Activated CD8-positive, alpha-beta memory T cell treated with anti-CD3 and anti-CD28 coated beads, Interleukin-2, amount 10 ng/mL, durations not matched to agents 7 days and 5 days (primary cell): ENCODE measurements around the gene MIA3. TPM values are rescaled to one million over a fixed set of nuclear protein-coding genes. Genes with fewer than 3 reads are reported as not detected.

Experiments used
- ATAC-seq: fragments of 150-1000 bp; cut with Tn5 transposase; one replicate; pipeline ENCODE4 v1.10.0; 2021; ENCODE audit warnings: moderate library complexity
- CTCF ChIA-PET: fragments of 350-600 bp; sonication (Branson Sonifier 250); formaldehyde crosslinking; loops from one replicate; lab custom pipeline; 2021; ENCODE audit warnings: antibody characterized with exemption; lab: Charles Lee
- DNase-seq: peaks from one replicate; pipeline ENCODE4 v3.0.0-alpha.2; 2020
- H3K27ac Mint-ChIP-seq: one replicate; pipeline ENCODE4 v1.8.0; 2021; ENCODE audit warnings: mild to moderate bottlenecking, mixed read lengths
- H3K27me3 Mint-ChIP-seq: one replicate; pipeline ENCODE4 v1.8.0; 2021; ENCODE audit warnings: mixed read lengths
- H3K36me3 Mint-ChIP-seq: one replicate; pipeline ENCODE4 v1.8.0; 2021; ENCODE audit warnings: mild to moderate bottlenecking, mixed read lengths
- H3K4me1 Mint-ChIP-seq: one replicate; pipeline ENCODE4 v1.8.0; 2021; ENCODE audit warnings: mixed read lengths
- H3K4me3 Mint-ChIP-seq: one replicate; pipeline ENCODE4 v1.8.0; 2021; ENCODE audit warnings: mild to moderate bottlenecking, moderate library complexity, mixed read lengths
- H3K9me3 Mint-ChIP-seq: one replicate; pipeline ENCODE4 v1.8.0; 2022; ENCODE audit warnings: low read depth, mixed read lengths
- total RNA-seq, 2 experiments: library from RNA; stranded (reverse); gene quantifications; one replicate each; pipeline ENCODE4 v1.2.3, GENCODE V29; 2021

The MIA3 gene
- total RNA-seq, 2 experiments from 2014 or later: 50.0 to 51.8 TPM

GRCh38 chr1:222697203-222697602, 79.3 kb downstream of the MIA3 start:
- no peak overlapping the region for H3K27ac Mint-ChIP-seq
- no peaks in the 10 kb centered on the region for H3K27me3 Mint-ChIP-seq
- no peak overlapping the region for H3K4me3 Mint-ChIP-seq
- H3K36me3 Mint-ChIP-seq: peaks cover 26% of the 10 kb centered on the region
- no peak for ATAC-seq
- peaks cover 4% of the 10 kb centered on the region for H3K4me1 Mint-ChIP-seq
- DNase-seq: no peak
- H3K9me3 Mint-ChIP-seq: no peaks in the 10 kb centered on the region
- CTCF ChIA-PET: interaction anchor here (1.1 to 1.4 kb wide), 2 partner anchors 11 to 43 kb away, joined by 3 read pairs; no protein-coding TSS in a partner anchor

- CTCF ChIA-PET: interaction anchor here (1.1 to 1.4 kb wide), 2 partner anchors 12 to 44 kb away, joined by 3 read pairs; no protein-coding TSS in a partner anchor
- ATAC-seq: no peak
- H3K4me1 Mint-ChIP-seq: peaks cover 2% of the 10 kb centered on the region
- no peaks in the 10 kb centered on the region for H3K27me3 Mint-ChIP-seq
- H3K36me3 Mint-ChIP-seq: peaks cover 26% of the 10 kb centered on the region
- DNase-seq: no peak
- H3K27ac Mint-ChIP-seq: no peak overlapping the region
- H3K4me3 Mint-ChIP-seq: no peak overlapping the region
- H3K9me3 Mint-ChIP-seq: no peaks in the 10 kb centered on the region
Observed at GRCh38 chr1:222697826-222698225, 79.9 kb downstream of the MIA3 start.

GRCh38 chr1:222702210-222702609, 84.3 kb downstream of the MIA3 start:
- ATAC-seq: no peak
- CTCF ChIA-PET: no interaction called here
- Mint-ChIP-seq H3K36me3 (peaks cover 45% of the 10 kb centered on the region), H3K4me1 (peaks cover 11% of the 10 kb centered on the region), H3K9me3 (no peaks in the 10 kb centered on the region), H3K27ac (no peak overlapping the region), H3K27me3 (no peaks in the 10 kb centered on the region), H3K4me3 (no peak overlapping the region)
- DNase-seq: no peak

GRCh38 chr1:222704260-222704659, 86.4 kb downstream of the MIA3 start:
- DNase-seq: no peak
- Mint-ChIP-seq H3K9me3 (no peaks in the 10 kb centered on the region), H3K4me3 (no peak overlapping the region), H3K27ac (no peak overlapping the region), H3K4me1 (peaks cover 23% of the 10 kb centered on the region), H3K36me3 (peaks cover 53% of the 10 kb centered on the region), H3K27me3 (no peaks in the 10 kb centered on the region)
- CTCF ChIA-PET: no interaction called here
- ATAC-seq: no peak

- Mint-ChIP-seq H3K9me3 (no peaks in the 10 kb centered on the region), H3K27me3 (no peaks in the 10 kb centered on the region), H3K27ac (no peak overlapping the region), H3K4me1 (peaks cover 37% of the 10 kb centered on the region), H3K4me3 (no peak overlapping the region), H3K36me3 (peaks cover 55% of the 10 kb centered on the region)
- no peak for DNase-seq
- no peak for ATAC-seq
- CTCF ChIA-PET: no interaction called here
Observed at GRCh38 chr1:222706815-222707214, 88.9 kb downstream of the MIA3 start.

- DNase-seq: no peak
- Mint-ChIP-seq H3K27ac (no peak overlapping the region), H3K27me3 (no peaks in the 10 kb centered on the region), H3K36me3 (peaks cover 47% of the 10 kb centered on the region), H3K9me3 (no peaks in the 10 kb centered on the region), H3K4me1 (peaks cover 44% of the 10 kb centered on the region), H3K4me3 (peak overlapping the region; percentile 92)
- ATAC-seq: no peak
- CTCF ChIA-PET: no interaction called here
Observed at GRCh38 chr1:222709700-222710153, 91.8 kb downstream of the MIA3 start.

- H3K27ac Mint-ChIP-seq: peak overlapping the region; percentile 98
- peaks cover 42% of the 10 kb centered on the region for H3K36me3 Mint-ChIP-seq
- no peaks in the 10 kb centered on the region for H3K9me3 Mint-ChIP-seq
- peak overlapping the region; percentile 92 for H3K4me3 Mint-ChIP-seq
- DNase-seq (peak; percentile 81), ATAC-seq (peak; percentile 40)
- CTCF ChIA-PET: interaction anchor here (0.9 to 1.8 kb wide), 3 partner anchors 10 to 59 kb away, joined by 3 to 9 read pairs (median 5); no protein-coding TSS in a partner anchor
- no peaks in the 10 kb centered on the region for H3K27me3 Mint-ChIP-seq
- peaks cover 41% of the 10 kb centered on the region for H3K4me1 Mint-ChIP-seq
Observed at GRCh38 chr1:222711319-222712252, 93.7 kb downstream of the MIA3 start.

GRCh38 chr1:222712253-222713090, 94.6 kb downstream of the MIA3 start, which contains the start of the genes AIDA and BROX:
AIDA (minus strand) TSS chr1:222712491; CDS start chr1:222712317, 174 bp downstream.
BROX (plus strand) TSS chr1:222712564; CDS start chr1:222715700, 3,136 bp downstream.
- CTCF ChIA-PET: interaction anchor here (1.3 to 1.8 kb wide), 4 partner anchors 20 to 68 kb away, joined by 3 to 9 read pairs (median 5); no protein-coding TSS in a partner anchor
- no peaks in the 10 kb centered on the region for H3K9me3 Mint-ChIP-seq
- peak within 1 kb of the TSS; percentile 98 for H3K27ac Mint-ChIP-seq
- DNase-seq: peak; percentile 93
- H3K36me3 Mint-ChIP-seq: peaks cover 42% of the 10 kb centered on the region
- ATAC-seq: peak; percentile 80
- H3K4me3 Mint-ChIP-seq: peak within 1 kb of the TSS; percentile 92
- H3K27me3 Mint-ChIP-seq: no peaks in the 10 kb centered on the region
- peaks cover 43% of the 10 kb centered on the region for H3K4me1 Mint-ChIP-seq

GRCh38 chr1:222713091-222713961, 95.4 kb downstream of the MIA3 start:
- DNase-seq (peak; percentile 93), ATAC-seq (peak; percentile 70)
- Mint-ChIP-seq H3K27ac (peak overlapping the region; percentile 98), H3K9me3 (no peaks in the 10 kb centered on the region), H3K4me3 (peak overlapping the region; percentile 92), H3K4me1 (peaks cover 38% of the 10 kb centered on the region), H3K27me3 (no peaks in the 10 kb centered on the region), H3K36me3 (peaks cover 41% of the 10 kb centered on the region)
- CTCF ChIA-PET: interaction anchor here (0.6 to 1.8 kb wide), 7 partner anchors 18 to 356 kb away, joined by 3 to 9 read pairs (median 4); no protein-coding TSS in a partner anchor

- Mint-ChIP-seq H3K36me3 (peaks cover 41% of the 10 kb centered on the region), H3K4me1 (peaks cover 18% of the 10 kb centered on the region), H3K27me3 (no peaks in the 10 kb centered on the region), H3K9me3 (no peaks in the 10 kb centered on the region), H3K4me3 (no peak overlapping the region), H3K27ac (no peak overlapping the region)
- CTCF ChIA-PET: interaction anchor here (1.7 kb wide), 1 partner anchor 23 kb away, joined by 3 read pairs; no protein-coding TSS in a partner anchor
- DNase-seq (no peak), ATAC-seq (no peak)
Observed at GRCh38 chr1:222716393-222716792, 98.5 kb downstream of the MIA3 start.
